ENCODE measurements around the gene TMIGD2. TPM values are rescaled to one million over a fixed set of nuclear protein-coding genes. Genes with fewer than 3 reads are reported as not detected.

Gene TMIGD2
- total and polyA plus RNA-seq, 4 donors, result 0.16 to 0.94 (median 0.48) TPM

DNA sequence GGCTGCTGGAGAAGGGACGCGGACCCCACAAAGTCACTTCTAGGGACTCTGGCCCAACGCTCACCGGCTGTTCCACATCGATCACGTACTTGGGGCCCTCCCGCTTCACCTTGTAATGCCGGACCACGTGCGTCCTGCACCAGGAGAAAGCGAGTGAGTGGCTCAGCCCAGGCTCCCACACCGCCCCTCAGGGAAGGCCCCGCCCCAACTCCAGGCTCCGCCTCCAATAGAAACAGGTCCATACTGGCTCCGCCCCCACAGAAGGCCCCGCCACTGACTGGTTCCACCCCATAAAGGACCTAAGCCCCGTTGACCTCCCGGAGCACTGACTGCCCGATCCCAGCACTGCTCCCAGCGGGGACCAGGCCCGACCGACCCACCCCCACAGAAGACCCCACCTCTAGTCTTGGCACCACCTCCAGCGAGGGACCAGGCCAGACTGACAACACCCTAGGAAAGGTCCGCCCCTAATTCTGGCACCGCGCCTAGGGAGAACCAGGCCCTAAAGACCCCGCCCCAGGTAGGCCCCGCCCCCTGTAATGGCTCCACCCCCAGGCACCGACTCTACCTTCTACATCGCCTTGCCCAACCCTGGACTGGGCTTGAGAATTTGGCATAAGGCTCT, 25.2 kb upstream of the TMIGD2 start:
- Histone ChIP-seq H3K9me3 (ENCODE audit: control insufficient read depth in 4 of 4, low read length in 3 of 4) (no peaks in the 10 kb centered on the region), H3K4me3 (ENCODE audit: low read depth in 1 of 3, low read length in 3 of 3) (peak overlapping the region in 2 of 3 donors; percentile 38 to 47), H3K27me3 (ENCODE audit: control insufficient read depth in 4 of 4, insufficient read depth in 4 of 4, low read length in 3 of 4) (no peaks in the 10 kb centered on the region), H3K9ac (ENCODE audit: low read depth in 1 of 2, low read length in 2 of 2) (no peak overlapping the region), H3K4me1 (ENCODE audit: control insufficient read depth in 4 of 4, insufficient read depth in 4 of 4, low read length in 3 of 4) (peaks cover 3 to 15% (median 8%) of the 10 kb centered on the region in 4 donors), H3K36me3 (ENCODE audit: control insufficient read depth in 4 of 4, insufficient read depth in 3 of 4, low read depth in 1 of 4, low read length in 3 of 4) (peaks cover 0 to 3% (median 1%) of the 10 kb centered on the region in 4 donors), H3K27ac (ENCODE audit: low read depth in 1 of 2, low read length in 2 of 2) (no peak overlapping the region)
- WGBS, result 44% methylated on average over 30 of the region's 30 CpGs
- TF ChIP-seq RAD21 (IDR thresholded peaks at IDR 0.05) (no peak), TAF1 (conservative IDR thresholded peaks at IDR 0.05) (no peak), YY1 (IDR thresholded peaks at IDR 0.05) (no peak), JUND (IDR thresholded peaks at IDR 0.05) (no peak), EGR1 (IDR thresholded peaks at IDR 0.05; ENCODE audit: low read depth in 2 of 2) (no peak), GABPA (IDR thresholded peaks at IDR 0.05 in 1 of 2, conservative IDR thresholded peaks at IDR 0.05 in 1 of 2) (no peak), FOXA2 (IDR thresholded peaks at IDR 0.05) (no peak), SP1 (IDR thresholded peaks at IDR 0.05) (no peak)
- TF ChIP-seq, protein P1, sequence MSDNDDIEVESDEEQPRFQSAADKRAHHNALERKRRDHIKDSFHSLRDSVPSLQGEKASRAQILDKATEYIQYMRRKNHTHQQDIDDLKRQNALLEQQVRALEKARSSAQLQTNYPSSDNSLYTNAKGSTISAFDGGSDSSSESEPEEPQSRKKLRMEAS (IDR thresholded peaks at IDR 0.05), result no peak
- TF ChIP-seq, protein P2, sequence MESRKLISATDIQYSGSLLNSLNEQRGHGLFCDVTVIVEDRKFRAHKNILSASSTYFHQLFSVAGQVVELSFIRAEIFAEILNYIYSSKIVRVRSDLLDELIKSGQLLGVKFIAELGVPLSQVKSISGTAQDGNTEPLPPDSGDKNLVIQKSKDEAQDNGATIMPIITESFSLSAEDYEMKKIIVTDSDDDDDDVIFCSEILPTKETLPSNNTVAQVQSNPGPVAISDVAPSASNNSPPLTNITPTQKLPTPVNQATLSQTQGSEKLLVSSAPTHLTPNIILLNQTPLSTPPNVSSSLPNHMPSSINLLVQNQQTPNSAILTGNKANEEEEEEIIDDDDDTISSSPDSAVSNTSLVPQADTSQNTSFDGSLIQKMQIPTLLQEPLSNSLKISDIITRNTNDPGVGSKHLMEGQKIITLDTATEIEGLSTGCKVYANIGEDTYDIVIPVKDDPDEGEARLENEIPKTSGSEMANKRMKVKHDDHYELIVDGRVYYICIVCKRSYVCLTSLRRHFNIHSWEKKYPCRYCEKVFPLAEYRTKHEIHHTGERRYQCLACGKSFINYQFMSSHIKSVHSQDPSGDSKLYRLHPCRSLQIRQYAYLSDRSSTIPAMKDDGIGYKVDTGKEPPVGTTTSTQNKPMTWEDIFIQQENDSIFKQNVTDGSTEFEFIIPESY (IDR thresholded peaks at IDR 0.05), result no peak
- DNase-seq (ENCODE audit: low spot score), result peak; percentile 86

DNA sequence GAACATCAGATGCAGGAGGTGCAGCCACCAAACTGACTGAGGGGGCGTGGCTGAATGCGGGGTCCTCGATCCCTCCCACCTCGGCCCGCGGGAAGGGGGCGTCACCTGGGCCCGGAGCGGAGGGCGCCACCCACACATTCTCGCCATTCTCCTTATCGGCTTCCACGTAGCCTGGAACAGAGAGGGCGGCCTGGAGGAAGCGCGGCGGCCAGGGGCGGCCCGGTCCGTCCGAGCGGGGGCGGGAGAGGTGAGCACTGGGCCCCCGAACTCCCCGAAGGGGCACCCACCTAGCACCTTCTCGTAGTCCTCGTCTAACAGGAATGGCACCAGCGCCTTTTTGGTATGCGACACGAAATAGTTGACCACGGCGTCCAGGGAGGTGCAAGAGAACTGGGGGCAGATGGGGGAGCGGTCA, 24.7 kb upstream of the TMIGD2 start:
- Histone ChIP-seq H3K27me3 (ENCODE audit: control insufficient read depth in 4 of 4, insufficient read depth in 4 of 4, low read length in 3 of 4) (no peaks in the 10 kb centered on the region), H3K9ac (ENCODE audit: low read depth in 1 of 2, low read length in 2 of 2) (no peak overlapping the region), H3K9me3 (ENCODE audit: control insufficient read depth in 4 of 4, low read length in 3 of 4) (no peaks in the 10 kb centered on the region), H3K4me1 (ENCODE audit: control insufficient read depth in 4 of 4, insufficient read depth in 4 of 4, low read length in 3 of 4) (peaks cover 3 to 15% (median 8%) of the 10 kb centered on the region in 4 donors), H3K36me3 (ENCODE audit: control insufficient read depth in 4 of 4, insufficient read depth in 3 of 4, low read depth in 1 of 4, low read length in 3 of 4) (peaks cover 0 to 2% (median 1%) of the 10 kb centered on the region in 4 donors), H3K27ac (ENCODE audit: low read depth in 1 of 2, low read length in 2 of 2) (no peak overlapping the region), H3K4me3 (ENCODE audit: low read depth in 1 of 3, low read length in 3 of 3) (no peak overlapping the region)
- 60% methylated on average over 33 of the region's 33 CpGs for WGBS
- no peak for TF ChIP-seq EGR1 (IDR thresholded peaks at IDR 0.05; ENCODE audit: low read depth in 2 of 2)
- no peak for TF ChIP-seq HNF4G (IDR thresholded peaks at IDR 0.05)
- no peak for TF ChIP-seq NR2F2 (IDR thresholded peaks at IDR 0.05)
- TF ChIP-seq, protein P3, sequence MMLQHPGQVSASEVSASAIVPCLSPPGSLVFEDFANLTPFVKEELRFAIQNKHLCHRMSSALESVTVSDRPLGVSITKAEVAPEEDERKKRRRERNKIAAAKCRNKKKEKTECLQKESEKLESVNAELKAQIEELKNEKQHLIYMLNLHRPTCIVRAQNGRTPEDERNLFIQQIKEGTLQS (IDR thresholded peaks at IDR 0.05), result no peak
- TF ChIP-seq FOXA2 (IDR thresholded peaks at IDR 0.05), result no peak
- TF ChIP-seq RXRA (IDR thresholded peaks at IDR 0.05), result no peak
- TF ChIP-seq HNF4A (conservative IDR thresholded peaks at IDR 0.05), result no peak
- no peak for TF ChIP-seq FOXA1 (IDR thresholded peaks at IDR 0.05)
- no peak for TF ChIP-seq YY1 (IDR thresholded peaks at IDR 0.05)
- no peak for TF ChIP-seq JUND (IDR thresholded peaks at IDR 0.05)
- TF ChIP-seq GABPA (IDR thresholded peaks at IDR 0.05 in 1 of 2, conservative IDR thresholded peaks at IDR 0.05 in 1 of 2), result no peak
- no peak for TF ChIP-seq TAF1 (conservative IDR thresholded peaks at IDR 0.05)
- no peak for TF ChIP-seq SP1 (IDR thresholded peaks at IDR 0.05)
- TF ChIP-seq, protein P4, sequence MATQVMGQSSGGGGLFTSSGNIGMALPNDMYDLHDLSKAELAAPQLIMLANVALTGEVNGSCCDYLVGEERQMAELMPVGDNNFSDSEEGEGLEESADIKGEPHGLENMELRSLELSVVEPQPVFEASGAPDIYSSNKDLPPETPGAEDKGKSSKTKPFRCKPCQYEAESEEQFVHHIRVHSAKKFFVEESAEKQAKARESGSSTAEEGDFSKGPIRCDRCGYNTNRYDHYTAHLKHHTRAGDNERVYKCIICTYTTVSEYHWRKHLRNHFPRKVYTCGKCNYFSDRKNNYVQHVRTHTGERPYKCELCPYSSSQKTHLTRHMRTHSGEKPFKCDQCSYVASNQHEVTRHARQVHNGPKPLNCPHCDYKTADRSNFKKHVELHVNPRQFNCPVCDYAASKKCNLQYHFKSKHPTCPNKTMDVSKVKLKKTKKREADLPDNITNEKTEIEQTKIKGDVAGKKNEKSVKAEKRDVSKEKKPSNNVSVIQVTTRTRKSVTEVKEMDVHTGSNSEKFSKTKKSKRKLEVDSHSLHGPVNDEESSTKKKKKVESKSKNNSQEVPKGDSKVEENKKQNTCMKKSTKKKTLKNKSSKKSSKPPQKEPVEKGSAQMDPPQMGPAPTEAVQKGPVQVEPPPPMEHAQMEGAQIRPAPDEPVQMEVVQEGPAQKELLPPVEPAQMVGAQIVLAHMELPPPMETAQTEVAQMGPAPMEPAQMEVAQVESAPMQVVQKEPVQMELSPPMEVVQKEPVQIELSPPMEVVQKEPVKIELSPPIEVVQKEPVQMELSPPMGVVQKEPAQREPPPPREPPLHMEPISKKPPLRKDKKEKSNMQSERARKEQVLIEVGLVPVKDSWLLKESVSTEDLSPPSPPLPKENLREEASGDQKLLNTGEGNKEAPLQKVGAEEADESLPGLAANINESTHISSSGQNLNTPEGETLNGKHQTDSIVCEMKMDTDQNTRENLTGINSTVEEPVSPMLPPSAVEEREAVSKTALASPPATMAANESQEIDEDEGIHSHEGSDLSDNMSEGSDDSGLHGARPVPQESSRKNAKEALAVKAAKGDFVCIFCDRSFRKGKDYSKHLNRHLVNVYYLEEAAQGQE (IDR thresholded peaks at IDR 0.05), result no peak
- TF ChIP-seq, protein P5, sequence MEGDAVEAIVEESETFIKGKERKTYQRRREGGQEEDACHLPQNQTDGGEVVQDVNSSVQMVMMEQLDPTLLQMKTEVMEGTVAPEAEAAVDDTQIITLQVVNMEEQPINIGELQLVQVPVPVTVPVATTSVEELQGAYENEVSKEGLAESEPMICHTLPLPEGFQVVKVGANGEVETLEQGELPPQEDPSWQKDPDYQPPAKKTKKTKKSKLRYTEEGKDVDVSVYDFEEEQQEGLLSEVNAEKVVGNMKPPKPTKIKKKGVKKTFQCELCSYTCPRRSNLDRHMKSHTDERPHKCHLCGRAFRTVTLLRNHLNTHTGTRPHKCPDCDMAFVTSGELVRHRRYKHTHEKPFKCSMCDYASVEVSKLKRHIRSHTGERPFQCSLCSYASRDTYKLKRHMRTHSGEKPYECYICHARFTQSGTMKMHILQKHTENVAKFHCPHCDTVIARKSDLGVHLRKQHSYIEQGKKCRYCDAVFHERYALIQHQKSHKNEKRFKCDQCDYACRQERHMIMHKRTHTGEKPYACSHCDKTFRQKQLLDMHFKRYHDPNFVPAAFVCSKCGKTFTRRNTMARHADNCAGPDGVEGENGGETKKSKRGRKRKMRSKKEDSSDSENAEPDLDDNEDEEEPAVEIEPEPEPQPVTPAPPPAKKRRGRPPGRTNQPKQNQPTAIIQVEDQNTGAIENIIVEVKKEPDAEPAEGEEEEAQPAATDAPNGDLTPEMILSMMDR (IDR thresholded peaks at IDR 0.05; ENCODE audit: low read depth, low read length, missing input control), result no peak
- TF ChIP-seq RAD21 (IDR thresholded peaks at IDR 0.05), result no peak
- TF ChIP-seq, protein P2 (IDR thresholded peaks at IDR 0.05), result no peak
- TF ChIP-seq, protein P1 (IDR thresholded peaks at IDR 0.05), result no peak
- no peak for DNase-seq (ENCODE audit: low spot score)
